ENCODE measurements around the gene HCK. TPM values are rescaled to one million over a fixed set of nuclear protein-coding genes. Genes with fewer than 3 reads are reported as not detected.

HCK gene
- total RNA-seq, 4 donors from 2014 or later: 1.4 to 4.7 (median 4.2) TPM

GRCh38 chr20:32051720-32052089, 337 bp upstream of the HCK start:
- TF ChIP-seq POLR2A (IDR thresholded peaks at IDR 0.05): no peak
- no peak for TF ChIP-seq CTCF (IDR thresholded peaks at IDR 0.05 in 4 of 5, conservative IDR thresholded peaks at IDR 0.05 in 1 of 5)
- H3K4me3 ChIP-seq: peak overlapping the region in 2 of 4 donors; percentile 27 to 40
- ATAC-seq (no peak), DNase-seq (no peak)
- intact Hi-C loops (cut with DNase I; ENCODE audit: low total_unique reads) (no loop called here), in situ Hi-C loops (cut with MboI; ENCODE audit: low sequenced_read_pairs in 4 of 4) (no loop called here)
- no peaks in the 10 kb centered on the region for H3K9me3 ChIP-seq
- no peaks in the 10 kb centered on the region for H3K36me3 ChIP-seq
- H3K27me3 ChIP-seq: peaks cover 44 to 61% (median 53%) of the 10 kb centered on the region in 3 donors
- no peak overlapping the region for H3K27ac ChIP-seq
- H3K4me1 ChIP-seq: peaks cover 0 to 4% of the 10 kb centered on the region in 2 donors

GRCh38 chr20:32052778-32053362, 828 bp downstream of the HCK start:
- DNase-seq: peak in 1 of 2 donors; percentile 42
- Histone ChIP-seq H3K9me3 (no peaks in the 10 kb centered on the region), H3K36me3 (no peaks in the 10 kb centered on the region), H3K4me3 (peak overlapping the region in 2 of 4 donors; percentile 27 to 40), H3K27me3 (peaks cover 47 to 67% (median 53%) of the 10 kb centered on the region in 3 donors), H3K27ac (no peak overlapping the region), H3K4me1 (peaks cover 0 to 4% of the 10 kb centered on the region in 2 donors)
- no peak for TF ChIP-seq POLR2A (IDR thresholded peaks at IDR 0.05)
- no peak for TF ChIP-seq CTCF (IDR thresholded peaks at IDR 0.05 in 4 of 5, conservative IDR thresholded peaks at IDR 0.05 in 1 of 5)
- in situ Hi-C loops (cut with MboI; ENCODE audit: low sequenced_read_pairs in 4 of 4) (no loop called here), intact Hi-C loops (cut with DNase I; ENCODE audit: low total_unique reads) (no loop called here)
- ATAC-seq: no peak

DNA sequence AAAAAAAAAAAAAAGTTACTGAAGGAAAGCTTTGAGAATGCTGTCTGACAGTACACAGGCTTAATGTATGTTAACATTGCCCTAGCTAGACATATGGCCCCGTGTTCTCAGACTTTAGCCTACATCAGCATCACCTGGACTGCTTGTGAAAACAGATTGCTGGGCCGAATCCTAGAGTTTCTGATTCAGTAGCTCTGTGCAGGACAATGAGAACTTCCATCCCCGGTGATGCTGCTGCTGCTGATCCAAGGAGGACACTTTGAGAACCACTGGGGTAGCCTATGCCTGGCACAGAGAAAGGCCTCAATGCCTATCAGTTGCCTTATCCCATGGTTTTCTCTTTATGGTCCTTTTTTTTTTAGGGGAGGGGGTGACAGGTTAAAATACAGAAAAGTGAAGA, 1.6 kb downstream of the HCK start:
- Histone ChIP-seq H3K4me3 (no peak overlapping the region), H3K9me3 (no peaks in the 10 kb centered on the region), H3K27ac (no peak overlapping the region), H3K36me3 (no peaks in the 10 kb centered on the region), H3K27me3 (peaks cover 52 to 69% (median 53%) of the 10 kb centered on the region in 3 donors), H3K4me1 (peaks cover 0 to 4% of the 10 kb centered on the region in 2 donors)
- no peak for DNase-seq
- ATAC-seq: no peak
- TF ChIP-seq POLR2A (IDR thresholded peaks at IDR 0.05) (no peak), CTCF (IDR thresholded peaks at IDR 0.05 in 4 of 5, conservative IDR thresholded peaks at IDR 0.05 in 1 of 5) (no peak)
- intact Hi-C loops (cut with DNase I; ENCODE audit: low total_unique reads): no loop called here
- in situ Hi-C loops (cut with MboI; ENCODE audit: low sequenced_read_pairs in 4 of 4): no loop called here

DNA sequence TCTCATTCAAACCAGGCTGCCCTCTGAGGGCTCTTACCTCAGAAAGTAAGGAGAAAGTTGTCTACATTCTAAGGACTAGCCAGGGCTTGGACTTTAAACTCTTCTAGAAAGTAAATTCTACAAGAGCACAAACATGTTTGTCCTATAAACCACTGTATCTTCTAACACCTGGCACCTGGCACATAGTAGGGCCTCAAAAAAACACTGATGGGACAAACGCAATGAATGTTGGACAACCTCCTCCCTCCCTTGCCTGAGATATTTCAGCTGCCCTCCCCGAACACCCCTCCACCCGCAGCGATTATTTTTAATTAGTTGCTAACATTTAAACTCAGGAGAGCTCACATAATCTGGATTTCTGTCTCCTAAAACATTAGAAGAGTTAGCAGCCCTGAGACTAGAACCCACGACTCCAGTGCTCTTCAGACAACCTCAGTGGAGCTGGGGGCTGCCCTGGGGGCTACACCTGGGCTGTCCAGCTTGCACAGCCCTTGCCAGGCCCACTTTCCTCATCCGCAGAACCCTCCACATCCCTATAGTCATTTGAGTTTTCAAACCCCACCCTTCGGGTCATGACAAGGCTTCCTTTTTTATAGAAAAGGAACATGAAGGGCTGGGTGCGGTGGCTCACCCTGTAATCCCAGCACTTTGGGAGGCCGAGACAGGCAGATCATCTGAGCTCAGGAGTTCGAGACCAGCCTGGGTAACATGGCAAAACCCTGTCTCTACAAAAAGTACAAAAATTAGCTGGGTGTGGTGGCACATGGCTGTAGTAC, 4.9 kb downstream of the HCK start:
- H3K27ac ChIP-seq: no peak overlapping the region

More for the DNA sequence above, 4.9 kb downstream of the HCK start:
- H3K4me1 ChIP-seq: peaks cover 0 to 4% of the 10 kb centered on the region in 2 donors
- peaks cover 28 to 48% (median 38%) of the 10 kb centered on the region in 3 donors for H3K27me3 ChIP-seq
- in situ Hi-C loops (cut with MboI; ENCODE audit: low sequenced_read_pairs in 4 of 4): no loop called here
- intact Hi-C loops (cut with DNase I; ENCODE audit: low total_unique reads): no loop called here
- no peak for TF ChIP-seq POLR2A (IDR thresholded peaks at IDR 0.05)
- no peak for TF ChIP-seq CTCF (IDR thresholded peaks at IDR 0.05 in 4 of 5, conservative IDR thresholded peaks at IDR 0.05 in 1 of 5)
- no peaks in the 10 kb centered on the region for H3K9me3 ChIP-seq
- H3K36me3 ChIP-seq: no peaks in the 10 kb centered on the region
- no peak for DNase-seq
- ATAC-seq: no peak
- H3K4me3 ChIP-seq: no peak overlapping the region
